HTERT RPE-1 (cell line): Measurements from ENCODE around the gene MEIOB.

ENCODE experiments used
- in situ Hi-C: fragments of 300-500 bp; cut with MboI; formaldehyde crosslinking; loops from 4 replicates; pipeline ENCODE4 v1.14.3; 2020; ENCODE audit warnings: low sequenced_read_pairs

The MEIOB gene

DNA sequence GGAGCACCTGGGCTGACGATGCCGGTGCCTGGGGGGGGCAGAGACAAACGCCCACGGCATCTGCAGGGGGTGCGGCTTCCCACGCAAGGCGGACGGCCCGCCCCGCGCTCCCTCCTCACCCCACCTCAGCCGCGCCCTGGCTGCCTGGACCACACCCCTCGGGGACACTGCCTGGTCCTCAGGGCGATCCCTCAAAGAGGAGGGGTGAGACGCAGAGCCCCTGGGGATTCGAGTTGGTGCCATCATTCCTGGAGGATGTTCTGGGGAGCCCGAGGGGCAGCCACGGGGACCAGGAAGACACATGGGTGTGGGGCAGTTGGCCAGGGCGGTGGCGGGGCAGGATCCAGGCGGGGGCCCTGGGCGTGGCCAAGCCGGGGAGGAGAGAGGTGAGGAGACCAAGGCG, 82.3 kb downstream of the MEIOB start:
- in situ Hi-C loops: no loop called here

GRCh38 chr16:1788708-1789100, 83.3 kb downstream of the MEIOB start:
- in situ Hi-C loops: no loop called here

DNA sequence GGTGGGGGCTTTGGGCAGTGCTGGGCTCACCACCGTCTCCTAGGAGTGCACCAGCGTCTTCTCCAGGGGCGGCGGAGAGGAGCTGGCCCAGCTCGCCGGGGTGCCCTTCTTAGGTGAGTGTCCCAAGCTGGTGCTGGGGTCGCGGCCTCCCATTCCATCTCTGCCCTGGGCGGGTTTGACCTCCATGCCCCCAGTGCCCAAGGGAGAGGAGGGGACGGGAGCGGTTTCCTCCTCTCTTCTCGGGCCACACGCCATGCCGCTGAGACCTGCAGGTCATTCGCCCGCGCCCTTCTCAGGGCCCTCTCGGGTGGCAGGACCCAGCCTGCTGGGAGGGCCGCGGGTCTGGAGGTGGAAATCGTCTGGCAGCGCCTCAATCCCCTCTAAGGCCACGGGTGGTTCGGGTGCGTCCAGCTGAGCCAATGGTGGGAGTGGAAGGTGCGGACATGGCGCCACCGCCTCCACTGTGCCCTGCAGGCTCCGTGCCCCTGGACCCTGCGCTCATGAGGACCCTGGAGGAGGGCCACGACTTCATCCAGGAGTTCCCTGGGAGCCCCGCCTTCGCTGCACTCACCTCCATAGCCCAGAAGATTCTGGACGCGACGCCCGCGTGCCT, 83.8 kb downstream of the MEIOB start:
- in situ Hi-C loops: no loop called here

GRCh38 chr16:1787322-1788094, 84.5 kb downstream of the MEIOB start:
- in situ Hi-C loops: no loop called here

DNA sequence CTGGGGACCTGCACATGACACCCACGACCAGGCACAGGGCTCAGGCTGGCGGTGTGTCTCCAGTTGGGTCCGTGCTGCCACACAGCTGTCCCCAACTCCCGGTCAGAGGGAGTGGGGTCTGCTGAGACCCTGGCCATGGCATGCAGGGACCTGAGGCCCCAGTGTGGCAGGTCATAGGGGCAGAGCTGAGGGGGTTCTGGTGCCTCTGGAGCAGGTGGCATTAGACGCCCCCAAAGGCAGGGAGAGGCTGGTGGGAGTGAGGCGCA, 85.0 kb downstream of the MEIOB start:
- in situ Hi-C loops: no loop called here

- in situ Hi-C loops: no loop called here
Measured at GRCh38 chr16:1786242-1787055, 85.5 kb downstream of the MEIOB start.

- in situ Hi-C loops: no loop called here
Measured at GRCh38 chr16:1785846-1786170, 86.2 kb downstream of the MEIOB start.

- in situ Hi-C loops: no loop called here
Measured at GRCh38 chr16:1784977-1785845, 86.8 kb downstream of the MEIOB start.
